Naive thymus-derived CD4-positive, alpha-beta T cell (primary cell): Measurements from ENCODE around the gene SCN7A. TPM values are rescaled to one million over a fixed set of nuclear protein-coding genes. Genes with fewer than 3 reads are reported as not detected.
A peak's percentile ranks its signal among the peaks of the same experiment; 100 is the strongest.

Experiments
- ATAC-seq: fragments of 150-1000 bp; cut with Tn5 transposase; 2 replicates; pipeline ENCODE4 v1.10.0; 2021; ENCODE audit warnings: mild to moderate bottlenecking, moderate library complexity
- CTCF ChIA-PET: fragments of 350-600 bp; sonication (Branson Sonifier 250); formaldehyde crosslinking; loops from one replicate; lab custom pipeline; 2021; ENCODE audit warnings: antibody characterized with exemption; lab: Charles Lee
- POLR2A ChIA-PET: fragments of 350-600 bp; sonication (Branson Sonifier 250); formaldehyde crosslinking; loops from one replicate; lab custom pipeline; 2021; ENCODE audit warnings: antibody characterized with exemption, inconsistent platforms; lab: Charles Lee
- DNase-seq, 9 donors: peaks; one replicate each; pipeline versions ENCODE4 v3.0.0 to v3.0.0-alpha.2; 2020 to 2022; ENCODE audit warnings: mixed read lengths in 1 of 9
- H3K27ac ChIP-seq: one replicate; pipeline ENCODE4 v1.7.0; 2013; ENCODE audit warnings: mild to moderate bottlenecking, low read depth, low read length, moderate library complexity
- H3K27me3 ChIP-seq, 2 donors: one replicate each; pipeline ENCODE4 v1.7.0; 2013; ENCODE audit warnings: low read length in 2 of 2, mild to moderate bottlenecking in 2 of 2, moderate library complexity in 2 of 2; ENCODE audit not compliant: control insufficient read depth in 2 of 2, insufficient read depth in 2 of 2
- H3K36me3 ChIP-seq, 3 experiments: 1 replicate in 2 of 3; 2 replicates in 1 of 3; pipeline ENCODE4 v1.7.0; 2013; ENCODE audit warnings: low read length in 3 of 3, mild to moderate bottlenecking in 3 of 3, moderate library complexity in 1 of 3; ENCODE audit not compliant: insufficient read depth in 3 of 3, control insufficient read depth in 2 of 3
- H3K4me1 ChIP-seq, 2 donors: one replicate each; pipeline ENCODE4 v1.7.0; 2013; ENCODE audit warnings: low read length in 2 of 2, mild to moderate bottlenecking in 2 of 2, moderate library complexity in 1 of 2; ENCODE audit not compliant: control insufficient read depth in 2 of 2, insufficient read depth in 2 of 2
- H3K4me3 ChIP-seq: 2 replicates; pipeline ENCODE4 v1.7.0; 2013; ENCODE audit warnings: mild to moderate bottlenecking, low read length
- H3K9me3 ChIP-seq, 3 experiments: 1 replicate in 2 of 3; 2 replicates in 1 of 3; pipeline ENCODE4 v1.7.0; 2013; ENCODE audit warnings: low read length in 3 of 3; ENCODE audit not compliant: control insufficient read depth in 2 of 3
- H3K27ac Mint-ChIP-seq, 9 donors: one replicate each; pipeline ENCODE4 v1.8.0; 2020 to 2022; ENCODE audit warnings: mixed read lengths in 9 of 9, mild to moderate bottlenecking in 8 of 9, moderate library complexity in 5 of 9, inconsistent platforms in 2 of 9
- H3K27me3 Mint-ChIP-seq, 5 donors: one replicate each; pipeline ENCODE4 v1.8.0; 2021 to 2022; ENCODE audit warnings: mixed read lengths in 5 of 5, mild to moderate bottlenecking in 1 of 5
- H3K36me3 Mint-ChIP-seq, 5 donors: one replicate each; pipeline ENCODE4 v1.8.0; 2020 to 2022; ENCODE audit warnings: mixed read lengths in 5 of 5, mild to moderate bottlenecking in 3 of 5, inconsistent platforms in 1 of 5
- H3K4me1 Mint-ChIP-seq, 7 donors: one replicate each; pipeline ENCODE4 v1.8.0; 2020 to 2022; ENCODE audit warnings: mixed read lengths in 7 of 7, mild to moderate bottlenecking in 3 of 7, inconsistent platforms in 1 of 7
- H3K4me3 Mint-ChIP-seq, 10 donors: one replicate each; pipeline ENCODE4 v1.8.0; 2020 to 2022; ENCODE audit warnings: mild to moderate bottlenecking in 10 of 10, mixed read lengths in 10 of 10, moderate library complexity in 6 of 10, inconsistent platforms in 2 of 10
- H3K9me3 Mint-ChIP-seq, 11 donors: one replicate each; pipeline ENCODE4 v1.8.0; 2020 to 2022; ENCODE audit warnings: mixed read lengths in 11 of 11, mild to moderate bottlenecking in 4 of 11, inconsistent platforms in 1 of 11, moderate library complexity in 1 of 11
- intact Hi-C, 2 donors: fragments of 100-400 bp; cut with micrococcal nuclease; formaldehyde crosslinking; loops; one replicate each; pipeline ENCODE4 v1.15.1; 2023
- polyA plus RNA-seq, 2 donors: library from polyadenylated mRNA; unstranded; fragments of 300-500 nt; fragmentation: Illumina TruSeq; gene quantifications; one replicate each; pipeline ENCODE4 v1.2.3, GENCODE V29; 2021
- total RNA-seq, 6 experiments: library from RNA in 5 of 6; stranded (reverse) in 5 of 6; gene quantifications; 1 replicate in 5 of 6; 2 replicates in 1 of 6; pipeline ENCODE4 v1.2.3 and lab custom pipeline; 2021 to 2026

Gene SCN7A
- total and polyA plus RNA-seq, 7 experiments from 2014 or later: 0.05 TPM; not detected in 6

DNA sequence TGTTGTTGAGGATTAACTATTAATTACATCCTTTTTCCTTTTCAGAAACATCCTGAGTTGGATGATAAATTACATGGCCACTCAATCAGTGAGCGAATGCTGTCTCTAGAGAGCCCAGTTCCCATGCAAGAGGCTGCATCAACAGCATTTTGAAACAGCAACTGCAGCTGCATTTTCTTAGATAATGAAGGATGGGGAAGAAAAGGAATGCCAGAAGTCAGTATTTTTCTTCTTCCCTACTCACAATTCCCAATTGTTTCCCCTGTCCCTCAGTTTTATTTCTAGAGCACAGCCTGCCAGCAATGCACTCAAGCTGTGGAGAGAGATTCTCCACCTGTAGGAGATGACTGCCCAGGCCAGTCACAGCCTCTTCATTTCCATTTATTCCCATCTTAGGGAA is 6.9 kb downstream of the SCN7A start:
- no peak overlapping the region for H3K4me3 Mint-ChIP-seq
- peaks cover 0 to 2% (median 0%) of the 10 kb centered on the region in 11 donors for H3K9me3 Mint-ChIP-seq
- no peak for DNase-seq
- Histone ChIP-seq H3K4me3 (no peak overlapping the region), H3K36me3 (no peaks in the 10 kb centered on the region), H3K27ac (no peak overlapping the region), H3K9me3 (no peaks in the 10 kb centered on the region), H3K27me3 (no peaks in the 10 kb centered on the region), H3K4me1 (no peaks in the 10 kb centered on the region)
- ChIA-PET CTCF (no interaction called here), POLR2A (no interaction called here)
- H3K36me3 Mint-ChIP-seq: no peaks in the 10 kb centered on the region
- ATAC-seq: no peak
- H3K4me1 Mint-ChIP-seq: no peaks in the 10 kb centered on the region
- intact Hi-C loops: no loop called here
- no peaks in the 10 kb centered on the region for H3K27me3 Mint-ChIP-seq
- no peak overlapping the region for H3K27ac Mint-ChIP-seq

DNA sequence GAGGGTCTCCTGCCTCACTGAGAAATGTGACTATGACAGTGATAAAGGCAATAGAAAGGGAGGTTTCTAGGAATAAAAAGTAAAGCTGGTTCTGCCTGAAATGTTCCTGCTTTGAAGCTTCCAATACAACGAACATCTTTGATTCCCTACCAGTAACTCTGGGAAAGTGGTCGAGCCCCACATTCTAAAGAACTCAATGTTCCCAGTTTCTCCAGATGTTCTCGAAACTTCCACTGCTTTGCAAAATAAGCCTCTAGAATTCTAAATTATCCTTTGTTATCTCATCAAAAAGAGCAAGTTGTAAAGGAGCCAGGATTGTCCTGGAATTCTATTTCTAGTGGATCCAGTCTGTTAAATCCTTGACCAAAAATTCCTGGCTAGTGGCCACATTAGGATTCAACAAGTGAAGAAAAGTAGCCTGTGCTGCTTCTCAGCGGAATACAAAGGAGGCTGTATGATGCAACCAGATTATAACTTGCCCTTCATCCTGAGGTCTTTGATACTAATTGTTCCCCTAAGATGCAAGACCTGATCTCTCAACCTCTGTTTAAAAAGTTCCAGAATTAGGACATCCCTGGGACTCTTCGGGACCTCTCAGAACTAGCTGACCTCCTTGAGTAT is 8.4 kb downstream of the SCN7A start:
- H3K4me1 ChIP-seq: no peaks in the 10 kb centered on the region
- no peaks in the 10 kb centered on the region for H3K36me3 Mint-ChIP-seq
- ChIA-PET POLR2A (no interaction called here), CTCF (no interaction called here)
- no peak overlapping the region for H3K27ac Mint-ChIP-seq
- H3K27ac ChIP-seq: no peak overlapping the region
- H3K4me1 Mint-ChIP-seq: no peaks in the 10 kb centered on the region
- H3K9me3 Mint-ChIP-seq: peaks cover 0 to 1% (median 0%) of the 10 kb centered on the region in 11 donors
- no peaks in the 10 kb centered on the region for H3K27me3 ChIP-seq
- H3K4me3 Mint-ChIP-seq: no peak overlapping the region
- intact Hi-C loops: no loop called here
- ATAC-seq (no peak), DNase-seq (no peak)
- no peak overlapping the region for H3K4me3 ChIP-seq
- no peaks in the 10 kb centered on the region for H3K36me3 ChIP-seq
- no peaks in the 10 kb centered on the region for H3K9me3 ChIP-seq
- no peaks in the 10 kb centered on the region for H3K27me3 Mint-ChIP-seq

DNA sequence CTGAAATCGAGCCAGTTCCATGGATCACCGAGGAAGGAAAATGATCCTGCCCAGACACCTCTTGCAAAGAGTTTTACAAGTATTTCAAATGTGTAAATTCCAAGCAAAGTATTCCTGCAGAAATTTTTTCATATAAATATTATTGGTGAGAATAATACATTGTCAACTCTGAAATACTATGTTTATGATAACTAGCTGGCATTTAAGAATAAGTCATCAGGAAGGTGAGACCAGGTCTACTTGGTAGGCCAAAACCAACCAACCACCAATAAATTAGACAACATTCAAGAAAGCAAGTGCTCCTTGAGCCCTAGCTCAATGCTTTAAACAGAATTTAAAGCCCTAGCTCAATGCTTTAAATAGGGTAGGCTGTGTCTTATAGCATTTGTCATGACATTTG is 21.7 kb downstream of the SCN7A start:
- Histone ChIP-seq H3K9me3 (no peaks in the 10 kb centered on the region), H3K4me3 (no peak overlapping the region), H3K4me1 (no peaks in the 10 kb centered on the region), H3K27ac (no peak overlapping the region), H3K36me3 (no peaks in the 10 kb centered on the region), H3K27me3 (no peaks in the 10 kb centered on the region)
- Mint-ChIP-seq H3K9me3 (peaks cover 0 to 4% (median 0%) of the 10 kb centered on the region in 11 donors), H3K4me1 (peaks cover 0 to 2% (median 0%) of the 10 kb centered on the region in 7 donors), H3K27me3 (no peaks in the 10 kb centered on the region), H3K4me3 (no peak overlapping the region), H3K36me3 (no peaks in the 10 kb centered on the region), H3K27ac (no peak overlapping the region)
- intact Hi-C loops: no loop called here
- ChIA-PET CTCF (interaction anchor here (0.8 kb wide), 1 partner anchor 44 kb away, joined by 3 read pairs; no protein-coding TSS in a partner anchor), POLR2A (no interaction called here)
- ATAC-seq (no peak), DNase-seq (no peak)

DNA sequence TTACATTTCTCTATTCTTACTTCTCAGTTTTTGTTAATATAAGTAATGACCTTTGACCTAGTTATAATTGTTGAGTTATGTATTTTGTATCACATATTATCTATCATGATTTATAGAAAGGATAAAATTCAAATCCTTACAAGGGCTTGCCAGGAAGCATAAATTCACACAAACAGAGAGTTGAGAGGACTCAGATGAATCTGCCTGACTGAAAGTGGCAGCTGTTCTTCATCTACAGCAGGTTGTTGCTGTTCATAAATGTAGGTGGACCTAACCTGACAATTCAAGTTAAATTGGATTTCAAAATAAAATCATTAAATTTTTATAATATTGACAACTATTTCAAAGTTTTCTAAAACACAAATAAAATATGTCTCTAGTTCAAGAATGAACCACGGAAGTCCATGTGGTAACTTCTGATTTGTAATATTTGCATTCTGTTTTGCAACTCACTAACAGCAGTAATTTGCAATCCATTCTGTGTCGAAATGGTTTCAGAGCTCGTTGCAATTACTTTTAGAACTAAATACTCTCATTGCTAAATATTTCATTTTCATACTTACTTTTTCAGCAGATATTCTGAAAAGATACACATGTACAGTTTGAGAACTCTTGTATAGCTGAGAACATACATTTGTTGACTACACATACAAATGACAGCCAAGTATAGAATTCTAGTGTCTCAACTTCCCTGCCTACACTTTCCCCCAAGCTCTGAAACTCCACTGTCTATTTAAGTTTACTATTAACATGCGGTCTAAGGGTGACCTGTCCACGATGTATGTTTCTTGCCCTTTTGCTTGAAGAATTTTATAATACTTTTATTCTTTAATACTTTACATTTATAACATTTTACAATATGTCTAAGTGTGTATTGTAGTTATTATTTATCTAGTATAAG is 25.7 kb downstream of the SCN7A start:
- Histone ChIP-seq H3K4me3 (no peak overlapping the region), H3K4me1 (no peaks in the 10 kb centered on the region), H3K36me3 (no peaks in the 10 kb centered on the region), H3K27ac (no peak overlapping the region), H3K27me3 (no peaks in the 10 kb centered on the region), H3K9me3 (no peaks in the 10 kb centered on the region)
- CTCF ChIA-PET: no interaction called here
- DNase-seq (no peak), ATAC-seq (no peak)
- peaks cover 0 to 2% (median 0%) of the 10 kb centered on the region in 7 donors for H3K4me1 Mint-ChIP-seq
- POLR2A ChIA-PET: no interaction called here
- no peak overlapping the region for H3K27ac Mint-ChIP-seq
- H3K36me3 Mint-ChIP-seq: no peaks in the 10 kb centered on the region
- no peaks in the 10 kb centered on the region for H3K27me3 Mint-ChIP-seq
- H3K4me3 Mint-ChIP-seq: no peak overlapping the region
- intact Hi-C loops: no loop called here
- peaks cover 0 to under 1% (median 0%) of the 10 kb centered on the region in 11 donors for H3K9me3 Mint-ChIP-seq

DNA sequence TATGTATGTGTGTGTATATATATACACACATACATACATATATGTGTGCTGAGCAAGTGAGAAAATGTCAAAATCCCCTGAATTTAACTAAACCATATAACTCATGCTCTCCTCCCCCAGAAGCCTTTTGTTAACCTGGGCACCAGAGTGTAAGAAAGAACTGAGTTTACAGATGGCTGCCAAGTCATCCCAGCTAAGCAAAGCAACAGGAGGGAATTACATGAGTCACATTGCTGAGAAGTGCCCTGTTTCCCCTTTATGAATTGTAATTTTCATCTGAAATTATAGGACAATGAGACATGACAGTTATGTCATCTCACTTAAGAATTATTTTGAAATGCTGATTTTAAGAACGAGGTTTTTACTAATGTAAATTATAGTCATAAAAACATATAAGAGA is 29.9 kb downstream of the SCN7A start:
- no peaks in the 10 kb centered on the region for H3K4me1 ChIP-seq
- Mint-ChIP-seq H3K4me3 (no peak overlapping the region), H3K27ac (no peak overlapping the region), H3K27me3 (no peaks in the 10 kb centered on the region), H3K9me3 (peaks cover 0 to 16% (median 0%) of the 10 kb centered on the region in 11 donors), H3K36me3 (no peaks in the 10 kb centered on the region), H3K4me1 (no peaks in the 10 kb centered on the region)
- H3K36me3 ChIP-seq: no peaks in the 10 kb centered on the region
- H3K27me3 ChIP-seq: no peaks in the 10 kb centered on the region
- DNase-seq (no peak), ATAC-seq (peak; percentile 44)
- intact Hi-C loops: no loop called here
- ChIA-PET POLR2A (no interaction called here), CTCF (interaction anchor here (0.6 kb wide), 1 partner anchor 13 kb away, joined by 5 read pairs; no protein-coding TSS in a partner anchor)
- H3K27ac ChIP-seq: no peak overlapping the region
- no peaks in the 10 kb centered on the region for H3K9me3 ChIP-seq
- H3K4me3 ChIP-seq: no peak overlapping the region

DNA sequence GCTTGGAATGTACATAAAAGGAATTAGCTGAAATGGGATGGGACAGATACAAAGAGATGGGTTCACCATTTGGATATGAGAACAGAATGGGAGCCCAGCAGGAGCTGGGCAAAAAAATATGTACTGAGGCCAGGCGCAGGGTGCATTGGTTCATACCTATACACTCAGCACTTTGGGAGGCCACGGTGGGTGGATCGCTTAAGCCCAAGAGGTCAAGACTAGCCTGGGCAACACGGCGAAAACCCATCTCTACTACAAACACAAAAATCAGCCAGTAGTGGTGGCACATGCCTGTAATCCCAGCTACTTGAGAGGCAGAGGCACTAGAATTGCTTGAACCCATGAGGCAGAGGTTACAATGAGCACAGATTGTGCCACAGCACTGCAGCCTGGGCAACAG is 30.4 kb downstream of the SCN7A start:
- Mint-ChIP-seq H3K27me3 (no peaks in the 10 kb centered on the region), H3K4me1 (no peaks in the 10 kb centered on the region), H3K4me3 (no peak overlapping the region), H3K36me3 (no peaks in the 10 kb centered on the region), H3K9me3 (peaks cover 0 to 16% (median 0%) of the 10 kb centered on the region in 11 donors), H3K27ac (no peak overlapping the region)
- ATAC-seq: no peak
- Histone ChIP-seq H3K36me3 (no peaks in the 10 kb centered on the region), H3K27ac (no peak overlapping the region), H3K27me3 (no peaks in the 10 kb centered on the region), H3K4me1 (no peaks in the 10 kb centered on the region), H3K4me3 (no peak overlapping the region), H3K9me3 (no peaks in the 10 kb centered on the region)
- no peak for DNase-seq
- intact Hi-C loops: no loop called here
- CTCF ChIA-PET: no interaction called here
- POLR2A ChIA-PET: no interaction called here
